ENCODE data around the gene TRMT61B. TPM values are rescaled to one million over a fixed set of nuclear protein-coding genes. Genes with fewer than 3 reads are reported as not detected.

TRMT61B gene
- 25.2 TPM for polyA plus RNA-seq (2013, experiment 1 of 2)
- polyA plus RNA-seq (2013, experiment 2 of 2), result 19.5 TPM

DNA sequence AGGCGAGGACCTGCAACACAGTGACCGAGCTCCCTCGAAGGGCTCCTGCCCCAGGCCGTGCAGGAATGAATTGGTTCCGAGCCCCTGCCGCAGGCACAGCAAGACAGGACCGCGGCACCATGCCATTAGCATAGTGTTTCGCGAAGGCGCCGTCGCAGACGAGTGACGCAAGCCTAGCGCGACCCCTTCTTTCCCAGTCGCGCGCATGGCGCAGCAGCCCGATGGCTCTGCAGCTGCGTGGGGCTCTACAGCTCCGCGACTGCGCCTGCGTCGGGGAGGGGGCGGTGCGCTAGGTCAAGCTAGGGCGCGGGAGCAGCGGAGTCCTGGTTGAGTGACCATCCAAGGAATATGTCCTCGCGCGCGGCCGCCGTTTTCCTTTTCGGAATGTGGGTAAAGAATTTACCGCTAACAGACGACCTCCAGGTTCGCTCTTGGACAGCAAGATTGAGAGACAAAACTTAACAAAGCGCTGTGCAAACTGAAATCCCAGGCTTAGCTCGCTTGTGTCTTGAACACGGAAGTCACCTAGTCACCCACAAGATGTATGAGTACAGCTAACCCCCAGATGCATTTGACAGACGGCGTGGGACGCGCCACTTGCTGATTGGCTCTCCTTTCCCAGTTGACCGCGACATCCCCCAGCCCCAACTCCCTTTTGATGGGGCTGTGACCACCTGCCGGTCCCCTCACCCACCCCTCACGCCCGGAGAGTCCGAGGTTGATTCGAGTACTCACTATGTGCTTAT, at the start of gene TRMT61B:
Gene TRMT61B (minus strand): TSS at position 164 of the 746 bp plus-strand sequence. CDS start 32 bp downstream, at position 132.
- Histone ChIP-seq H3K4me1 (ENCODE audit: control insufficient read depth, insufficient read depth, low read length, poor library complexity, severe bottlenecking) (peaks cover 3% of the 10 kb centered on the region), H3K36me3 (ENCODE audit: control insufficient read depth, insufficient read depth, low read length) (peaks cover 6% of the 10 kb centered on the region), H3K4me3 (ENCODE audit: extremely low read depth, insufficient read depth, low read length, poor library complexity, severe bottlenecking) (peak within 1 kb of the TSS; percentile 95), H3K9me3 (ENCODE audit: control insufficient read depth, low read length) (no peaks in the 10 kb centered on the region), H3K27ac (ENCODE audit: low read depth, low read length, severe bottlenecking) (peak within 1 kb of the TSS; percentile 78)
- WGBS, 2 experiments (ENCODE audit: insufficient coverage in 2 of 2), result 1% methylated on average over 46 to 47 of the region's 57 CpGs

DNA sequence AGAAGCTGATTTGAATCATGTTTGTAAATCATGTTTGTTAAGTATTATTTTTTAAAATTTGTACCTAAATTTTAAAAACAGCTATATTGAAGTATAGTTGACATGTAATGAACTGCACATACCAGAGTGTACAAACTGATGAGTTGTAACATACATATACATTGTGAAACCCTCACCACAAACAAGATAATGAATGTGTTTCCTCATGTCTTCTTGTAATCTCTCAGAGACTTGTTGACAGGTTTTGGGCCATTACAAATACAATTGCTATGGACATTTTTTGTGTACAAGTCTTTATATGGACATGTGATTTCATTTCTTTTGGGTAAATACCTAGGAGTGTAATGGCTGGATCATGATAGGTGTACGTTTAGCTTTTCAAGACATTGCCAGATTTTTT, 45.8 kb upstream of the TRMT61B start:
- no peak overlapping the region for H3K27ac ChIP-seq (ENCODE audit: low read depth, low read length, severe bottlenecking)
- peaks cover 86% of the 10 kb centered on the region for H3K36me3 ChIP-seq (ENCODE audit: control insufficient read depth, insufficient read depth, low read length)
- no peaks in the 10 kb centered on the region for H3K4me1 ChIP-seq (ENCODE audit: control insufficient read depth, insufficient read depth, low read length, poor library complexity, severe bottlenecking)
- no CpG with 5 or more reads among the region's 1 CpG for WGBS, 2 experiments (ENCODE audit: insufficient coverage in 2 of 2)
- H3K4me3 ChIP-seq (ENCODE audit: extremely low read depth, insufficient read depth, low read length, poor library complexity, severe bottlenecking), result no peak overlapping the region
- no peaks in the 10 kb centered on the region for H3K9me3 ChIP-seq (ENCODE audit: control insufficient read depth, low read length)

- Histone ChIP-seq H3K27ac (ENCODE audit: low read depth, low read length, severe bottlenecking) (no peak overlapping the region), H3K4me3 (ENCODE audit: extremely low read depth, insufficient read depth, low read length, poor library complexity, severe bottlenecking) (no peak overlapping the region), H3K36me3 (ENCODE audit: control insufficient read depth, insufficient read depth, low read length) (peaks cover 96% of the 10 kb centered on the region), H3K9me3 (ENCODE audit: control insufficient read depth, low read length) (no peaks in the 10 kb centered on the region), H3K4me1 (ENCODE audit: control insufficient read depth, insufficient read depth, low read length, poor library complexity, severe bottlenecking) (no peaks in the 10 kb centered on the region)
- 93 to 100% methylated on average over 3 to 6 of the region's 6 CpGs for WGBS, 2 experiments (ENCODE audit: insufficient coverage in 2 of 2)
Measured at GRCh38 chr2:28909655-28910353, 39.7 kb upstream of the TRMT61B start.

DNA sequence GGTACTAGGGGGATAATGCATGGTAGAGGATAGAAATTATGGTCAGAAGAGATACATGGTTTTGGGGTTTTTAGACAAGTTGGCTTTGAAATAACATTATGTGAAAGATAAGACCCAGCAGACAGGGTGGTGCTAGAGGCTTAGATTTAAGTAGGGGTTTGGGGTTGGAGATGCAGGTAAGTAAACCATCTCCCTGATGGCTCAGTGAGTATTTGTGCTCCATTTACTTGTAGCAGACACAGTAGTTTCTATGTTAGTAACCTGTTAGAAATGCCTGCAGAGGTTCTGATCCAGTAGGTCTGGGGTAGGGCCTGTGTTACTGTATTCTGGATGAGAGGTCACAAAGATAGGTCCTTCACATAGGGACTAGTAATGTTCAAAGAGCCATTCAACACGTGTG, 38.1 kb upstream of the TRMT61B start:
- no CpG with 5 or more reads among the region's 1 CpG for WGBS, 2 experiments (ENCODE audit: insufficient coverage in 2 of 2)

DNA sequence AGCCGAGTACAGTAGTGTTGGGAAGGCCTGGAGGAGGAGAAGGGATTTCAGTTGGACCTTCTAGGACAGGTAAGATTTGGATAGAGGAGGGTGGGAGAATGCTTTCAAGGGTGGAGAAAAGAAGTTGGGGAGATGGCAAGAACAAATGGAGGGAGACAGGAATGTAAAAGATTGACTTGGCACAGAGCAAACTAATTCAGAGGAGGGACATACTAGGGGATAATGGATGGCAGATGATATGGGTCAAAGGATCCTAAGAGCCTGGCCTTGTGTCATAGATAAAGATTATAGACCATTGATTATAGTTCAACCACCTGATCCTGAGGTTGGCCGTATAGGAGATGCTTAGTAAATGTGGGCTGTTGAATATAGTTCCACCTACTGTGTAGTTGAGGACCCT, 36.7 kb upstream of the TRMT61B start:
- H3K4me3 ChIP-seq (ENCODE audit: extremely low read depth, insufficient read depth, low read length, poor library complexity, severe bottlenecking), result no peak overlapping the region
- no peaks in the 10 kb centered on the region for H3K4me1 ChIP-seq (ENCODE audit: control insufficient read depth, insufficient read depth, low read length, poor library complexity, severe bottlenecking)
- no peak overlapping the region for H3K27ac ChIP-seq (ENCODE audit: low read depth, low read length, severe bottlenecking)
- H3K36me3 ChIP-seq (ENCODE audit: control insufficient read depth, insufficient read depth, low read length), result peaks cover 89% of the 10 kb centered on the region
- WGBS, 2 experiments (ENCODE audit: insufficient coverage in 2 of 2), result 85 to 100% methylated on average over 2 of the region's 2 CpGs
- no peaks in the 10 kb centered on the region for H3K9me3 ChIP-seq (ENCODE audit: control insufficient read depth, low read length)

More for the DNA sequence above, 38.1 kb upstream of the TRMT61B start:
- Histone ChIP-seq H3K27ac (ENCODE audit: low read depth, low read length, severe bottlenecking) (no peak overlapping the region), H3K4me3 (ENCODE audit: extremely low read depth, insufficient read depth, low read length, poor library complexity, severe bottlenecking) (no peak overlapping the region), H3K36me3 (ENCODE audit: control insufficient read depth, insufficient read depth, low read length) (peaks cover 94% of the 10 kb centered on the region), H3K9me3 (ENCODE audit: control insufficient read depth, low read length) (no peaks in the 10 kb centered on the region), H3K4me1 (ENCODE audit: control insufficient read depth, insufficient read depth, low read length, poor library complexity, severe bottlenecking) (no peaks in the 10 kb centered on the region)

GRCh38 chr2:28906376-28906775, 36.3 kb upstream of the TRMT61B start:
- 95 to 100% methylated on average over 1 to 2 of the region's 4 CpGs for WGBS, 2 experiments (ENCODE audit: insufficient coverage in 2 of 2)
- Histone ChIP-seq H3K27ac (ENCODE audit: low read depth, low read length, severe bottlenecking) (no peak overlapping the region), H3K36me3 (ENCODE audit: control insufficient read depth, insufficient read depth, low read length) (peaks cover 89% of the 10 kb centered on the region), H3K4me1 (ENCODE audit: control insufficient read depth, insufficient read depth, low read length, poor library complexity, severe bottlenecking) (no peaks in the 10 kb centered on the region), H3K9me3 (ENCODE audit: control insufficient read depth, low read length) (no peaks in the 10 kb centered on the region), H3K4me3 (ENCODE audit: extremely low read depth, insufficient read depth, low read length, poor library complexity, severe bottlenecking) (no peak overlapping the region)

- Histone ChIP-seq H3K4me3 (ENCODE audit: extremely low read depth, insufficient read depth, low read length, poor library complexity, severe bottlenecking) (no peak overlapping the region), H3K27ac (ENCODE audit: low read depth, low read length, severe bottlenecking) (no peak overlapping the region), H3K9me3 (ENCODE audit: control insufficient read depth, low read length) (no peaks in the 10 kb centered on the region), H3K4me1 (ENCODE audit: control insufficient read depth, insufficient read depth, low read length, poor library complexity, severe bottlenecking) (no peaks in the 10 kb centered on the region), H3K36me3 (ENCODE audit: control insufficient read depth, insufficient read depth, low read length) (peaks cover 82% of the 10 kb centered on the region)
- WGBS, 2 experiments (ENCODE audit: insufficient coverage in 2 of 2), result 92 to 100% methylated on average over 2 of the region's 3 CpGs
Measured at GRCh38 chr2:28905533-28905932, 35.4 kb upstream of the TRMT61B start.

GRCh38 chr2:28904802-28905457, 34.8 kb upstream of the TRMT61B start:
- 100% methylated on average over 1 of the region's 2 CpGs for WGBS, 2 experiments (ENCODE audit: insufficient coverage in 2 of 2)
- no peaks in the 10 kb centered on the region for H3K9me3 ChIP-seq (ENCODE audit: control insufficient read depth, low read length)
- H3K4me3 ChIP-seq (ENCODE audit: extremely low read depth, insufficient read depth, low read length, poor library complexity, severe bottlenecking), result no peak overlapping the region
- H3K36me3 ChIP-seq (ENCODE audit: control insufficient read depth, insufficient read depth, low read length), result peaks cover 78% of the 10 kb centered on the region
- H3K4me1 ChIP-seq (ENCODE audit: control insufficient read depth, insufficient read depth, low read length, poor library complexity, severe bottlenecking), result no peaks in the 10 kb centered on the region
- H3K27ac ChIP-seq (ENCODE audit: low read depth, low read length, severe bottlenecking), result no peak overlapping the region

GRCh38 chr2:28904295-28904694, 34.2 kb upstream of the TRMT61B start:
- H3K9me3 ChIP-seq (ENCODE audit: control insufficient read depth, low read length), result no peaks in the 10 kb centered on the region
- no peaks in the 10 kb centered on the region for H3K4me1 ChIP-seq (ENCODE audit: control insufficient read depth, insufficient read depth, low read length, poor library complexity, severe bottlenecking)
- peaks cover 72% of the 10 kb centered on the region for H3K36me3 ChIP-seq (ENCODE audit: control insufficient read depth, insufficient read depth, low read length)
- 100% methylated on average over 1 of the region's 2 CpGs for WGBS, 2 experiments (ENCODE audit: insufficient coverage in 2 of 2)
- H3K27ac ChIP-seq (ENCODE audit: low read depth, low read length, severe bottlenecking), result no peak overlapping the region
- no peak overlapping the region for H3K4me3 ChIP-seq (ENCODE audit: extremely low read depth, insufficient read depth, low read length, poor library complexity, severe bottlenecking)

DNA sequence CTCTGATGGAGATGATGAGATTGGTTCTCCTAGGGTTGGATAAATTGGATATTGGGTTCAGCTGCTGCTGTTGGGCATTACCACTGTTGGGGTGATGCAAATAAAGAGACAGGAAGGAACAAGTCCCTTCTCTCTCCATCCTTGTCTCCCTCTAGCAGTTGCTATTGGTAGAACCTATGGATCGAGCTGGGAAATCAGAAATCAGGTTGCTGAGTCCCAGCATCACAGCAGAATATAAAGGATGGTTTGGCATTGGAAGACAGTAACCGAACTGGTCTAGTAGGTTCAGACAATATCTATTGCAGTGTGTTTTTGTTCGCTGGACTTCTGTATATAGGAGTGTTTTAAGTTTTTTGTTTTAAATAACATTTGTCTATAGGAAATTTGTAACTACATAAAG, 32.5 kb upstream of the TRMT61B start:
- peaks cover 2% of the 10 kb centered on the region for H3K4me1 ChIP-seq (ENCODE audit: control insufficient read depth, insufficient read depth, low read length, poor library complexity, severe bottlenecking)
- no peaks in the 10 kb centered on the region for H3K9me3 ChIP-seq (ENCODE audit: control insufficient read depth, low read length)
- H3K4me3 ChIP-seq (ENCODE audit: extremely low read depth, insufficient read depth, low read length, poor library complexity, severe bottlenecking), result no peak overlapping the region
- H3K36me3 ChIP-seq (ENCODE audit: control insufficient read depth, insufficient read depth, low read length), result peaks cover 59% of the 10 kb centered on the region
- H3K27ac ChIP-seq (ENCODE audit: low read depth, low read length, severe bottlenecking), result no peak overlapping the region
- 100% methylated on average over 1 of the region's 3 CpGs for WGBS, 2 experiments (ENCODE audit: insufficient coverage in 2 of 2)
